Pons (tissue), 1 donor: ENCODE results near the gene PIWIL1.

Experiments
- DNase-seq: peaks from one replicate; pipeline ENCODE4 v3.0.0-alpha.2; 2016; ENCODE audit warnings: low spot score

PIWIL1 gene

DNA sequence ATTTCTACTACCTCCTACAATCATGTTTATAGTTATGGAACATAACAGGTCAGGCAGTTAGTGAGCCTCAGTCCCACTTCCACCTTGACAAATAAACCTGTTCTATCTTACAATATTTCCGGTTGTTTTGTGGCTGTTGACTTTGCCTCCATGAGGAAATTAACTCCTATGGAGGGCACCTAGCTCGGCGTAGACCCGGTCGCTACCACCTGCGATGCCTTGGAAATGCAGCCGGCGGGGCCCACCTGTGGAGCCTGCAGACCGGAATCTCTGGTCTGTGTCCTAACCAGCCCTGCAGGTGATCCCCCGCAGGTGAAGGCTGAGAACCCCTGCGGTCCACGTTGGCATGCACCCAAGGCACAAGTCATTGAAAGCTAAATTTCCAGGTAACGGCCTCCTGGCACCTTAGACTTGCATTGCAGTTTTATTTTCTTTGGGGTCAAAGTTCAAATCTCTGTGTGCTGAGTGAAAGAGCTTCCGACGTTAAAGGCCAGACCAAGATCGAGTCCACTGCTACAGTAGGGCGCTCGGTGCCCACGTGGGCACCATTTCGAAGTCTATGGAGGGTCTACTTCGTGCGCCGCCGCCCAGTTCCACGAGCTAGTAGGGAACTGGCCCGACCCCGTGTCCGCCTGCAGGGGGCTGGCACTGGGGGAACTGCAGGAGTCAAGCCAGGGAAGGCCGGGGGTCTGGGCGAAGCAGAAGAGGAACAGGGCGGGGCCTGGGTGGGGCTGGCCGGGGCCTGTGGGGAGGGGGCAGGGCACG lies 782 bp upstream of the PIWIL1 start:
- DNase-seq = no peak

DNA sequence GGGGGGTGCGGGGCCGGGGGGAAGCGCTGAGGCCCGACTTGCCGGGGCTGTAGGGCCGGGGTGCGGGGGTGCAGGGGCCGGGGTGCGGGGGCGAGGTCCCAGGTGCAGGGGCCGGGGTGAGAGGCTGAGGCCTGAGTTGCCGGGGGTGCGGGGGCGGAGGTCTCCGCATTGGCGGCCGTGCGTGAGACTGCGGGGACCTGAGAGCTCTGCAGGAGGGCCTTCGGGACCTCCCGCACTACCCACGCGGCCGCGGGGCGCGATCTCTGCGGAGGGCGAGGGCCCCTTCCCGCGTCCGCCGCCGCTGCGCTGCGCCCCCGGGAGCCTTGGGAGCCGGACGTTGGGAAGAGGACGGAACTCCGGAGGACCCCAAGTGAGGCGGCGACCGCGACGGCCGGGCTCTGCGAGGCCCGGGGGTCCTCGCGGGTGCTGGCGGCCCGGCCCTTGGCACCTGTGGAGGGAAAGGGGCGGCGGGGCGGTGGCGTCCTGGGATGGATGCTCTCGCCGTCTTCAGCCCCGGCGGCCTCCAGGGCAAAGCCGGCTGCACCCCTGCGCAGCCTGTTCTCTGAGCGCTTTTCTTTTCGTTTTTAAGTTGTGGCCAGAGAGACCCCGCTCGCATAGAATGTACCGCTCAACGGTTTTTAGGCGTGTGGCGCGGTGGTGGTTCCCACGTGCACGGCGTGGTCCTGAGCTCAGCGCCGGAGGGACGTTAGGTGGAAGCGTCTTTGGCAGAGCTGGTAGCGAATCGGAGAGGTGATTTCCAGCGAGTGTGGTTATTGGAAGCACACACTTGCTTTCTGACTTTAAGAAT lies 1.3 kb downstream of the PIWIL1 start:
- no peak for DNase-seq

DNA sequence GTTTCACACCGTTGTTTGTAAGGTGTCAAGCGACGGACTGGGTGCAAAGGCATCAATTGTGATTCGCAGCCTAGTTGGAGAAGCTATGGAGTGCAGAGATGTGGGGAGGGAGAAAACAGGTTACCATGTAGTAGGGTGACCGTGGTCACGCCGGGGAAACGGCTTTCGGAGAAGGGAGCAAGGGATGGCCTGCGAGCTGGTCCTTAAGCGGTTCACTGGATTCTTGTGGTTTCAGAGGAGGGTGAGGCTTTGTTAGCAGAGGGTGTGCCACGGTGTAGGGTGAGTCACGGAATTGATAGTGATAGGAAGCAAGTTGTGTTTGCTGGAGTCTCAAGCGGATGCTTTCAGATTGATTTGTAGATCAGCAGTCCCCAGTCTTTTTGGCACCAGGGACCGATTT lies 2.3 kb downstream of the PIWIL1 start:
- no peak for DNase-seq

DNA sequence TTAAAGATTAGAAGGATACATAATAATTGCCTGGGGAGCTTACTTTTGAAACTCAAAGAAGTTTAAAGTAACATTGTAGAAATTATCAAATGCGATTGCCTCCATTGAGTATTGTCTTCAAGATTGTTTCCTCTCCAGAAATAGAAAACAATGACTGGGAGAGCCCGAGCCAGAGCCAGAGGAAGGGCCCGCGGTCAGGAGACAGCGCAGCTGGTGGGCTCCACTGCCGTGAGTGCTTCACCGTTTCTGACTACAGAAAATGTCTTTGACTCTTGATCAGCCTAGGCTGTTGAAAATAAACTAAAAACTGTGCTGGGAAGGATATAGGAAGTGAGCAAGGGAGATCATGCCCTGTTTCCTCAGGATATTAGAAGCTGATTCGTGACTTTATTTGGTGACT lies 4.8 kb downstream of the PIWIL1 start:
- no peak for DNase-seq

DNA sequence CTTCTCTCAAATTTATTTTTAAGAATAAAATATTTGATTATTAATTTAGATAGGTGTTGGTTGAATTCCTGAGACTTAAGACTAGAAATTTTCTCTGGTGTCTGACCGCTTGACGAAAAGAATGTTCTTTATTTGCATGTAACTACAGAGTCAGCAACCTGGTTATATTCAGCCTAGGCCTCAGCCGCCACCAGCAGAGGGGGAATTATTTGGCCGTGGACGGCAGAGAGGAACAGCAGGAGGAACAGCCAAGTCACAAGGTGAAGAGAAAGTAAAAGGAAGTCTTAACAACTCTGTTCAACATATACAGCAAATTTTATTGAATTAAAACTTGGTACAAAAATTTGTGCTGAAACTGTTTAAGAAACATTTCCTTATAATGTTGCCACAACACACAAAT lies 5.2 kb downstream of the PIWIL1 start:
- no peak for DNase-seq

DNA sequence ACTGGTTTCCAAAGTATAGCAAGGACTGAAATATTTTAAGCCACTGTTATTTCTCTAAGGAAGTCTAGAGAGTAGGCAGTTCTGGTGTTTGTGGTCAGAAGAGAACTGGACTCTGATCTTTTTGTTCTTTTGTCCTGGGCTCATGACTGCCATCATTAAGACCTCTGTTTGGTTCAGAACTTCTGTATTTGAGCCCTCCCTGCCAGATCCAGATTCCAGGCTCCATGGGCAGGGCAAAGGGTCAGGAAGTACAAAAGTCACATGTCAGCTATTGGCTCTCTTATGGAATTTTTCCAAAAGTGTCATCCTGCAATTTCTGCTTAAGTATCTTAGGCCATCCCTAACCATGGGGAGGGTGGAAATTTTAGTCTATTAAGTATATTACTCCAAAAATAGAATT lies 6.8 kb downstream of the PIWIL1 start:
- DNase-seq = no peak

DNA sequence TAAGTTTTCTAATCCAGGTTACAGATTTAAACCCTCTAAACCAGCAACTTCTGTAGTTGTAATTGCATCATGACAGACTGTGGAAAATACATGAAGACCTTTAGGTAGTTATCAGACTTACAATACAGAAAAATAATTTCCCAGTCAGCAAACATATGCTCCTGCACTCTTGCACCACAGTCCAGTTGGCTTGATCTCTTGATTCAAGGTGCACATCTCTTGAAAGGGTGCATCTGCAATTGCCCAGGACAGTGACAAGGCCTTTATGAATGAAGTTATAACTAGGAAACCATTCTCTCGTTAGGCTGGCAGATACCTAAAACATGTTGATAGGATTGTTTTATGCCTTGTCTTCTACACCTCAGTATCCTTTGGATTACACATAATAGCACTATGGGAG lies 7.6 kb downstream of the PIWIL1 start:
- no peak for DNase-seq

DNA sequence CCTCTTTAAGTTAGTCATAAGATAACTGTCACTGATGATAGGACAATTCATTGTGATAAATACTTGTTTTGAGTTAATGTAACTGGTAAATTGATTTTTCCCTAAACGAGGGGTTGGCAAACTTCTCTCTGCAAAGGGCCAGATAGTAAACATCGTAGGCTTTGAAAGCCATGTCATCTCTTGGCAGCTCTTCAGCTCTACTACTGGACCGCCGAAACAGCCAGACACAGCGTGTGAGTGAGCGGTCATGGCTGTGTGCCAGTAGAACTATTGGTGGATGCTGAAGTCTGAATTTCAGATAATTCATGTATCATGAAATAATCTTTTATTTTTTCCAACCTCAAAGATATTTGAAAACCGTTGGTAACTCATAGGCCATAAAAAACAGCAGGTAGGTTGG lies 9.9 kb downstream of the PIWIL1 start:
- no peak for DNase-seq

DNA sequence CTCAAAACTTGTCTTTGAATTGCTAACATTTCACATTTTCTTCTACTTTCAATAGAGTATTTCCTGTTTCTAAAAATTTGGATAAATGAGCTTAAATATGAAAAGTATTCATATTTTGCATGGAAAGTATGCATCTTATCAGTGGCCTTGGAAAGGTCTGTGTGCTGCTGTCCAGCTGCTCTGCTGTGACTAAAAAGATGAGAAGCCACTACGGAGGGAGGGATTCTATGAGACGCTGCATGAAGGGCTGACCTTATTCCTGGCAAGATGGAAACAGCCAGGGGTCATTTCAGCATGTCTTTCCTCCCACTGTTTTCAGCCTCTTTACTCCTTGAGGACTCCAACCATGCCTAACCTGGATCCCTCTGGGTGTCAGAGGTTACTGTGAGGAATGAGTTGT lies 13.0 kb downstream of the PIWIL1 start:
- DNase-seq = no peak

DNA sequence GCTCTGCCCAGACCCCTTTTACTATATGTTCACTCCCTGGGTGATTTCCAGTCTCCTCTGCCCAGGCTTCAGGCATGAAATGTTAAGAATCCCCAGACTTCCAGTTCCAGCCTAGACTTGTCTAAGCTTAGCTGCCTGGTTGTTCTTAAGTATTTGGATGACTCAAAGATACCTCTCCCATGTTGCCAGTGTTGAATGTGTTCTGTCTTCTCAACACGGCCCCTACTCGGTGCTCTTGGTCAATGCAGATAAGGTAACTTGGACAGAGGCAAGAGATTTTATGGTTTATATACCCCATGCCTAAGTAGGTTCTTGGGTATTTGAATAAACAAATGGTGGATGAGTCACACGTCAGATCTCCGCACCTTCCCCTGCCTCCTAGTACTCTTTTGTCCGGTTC lies 13.6 kb downstream of the PIWIL1 start:
- no peak for DNase-seq

DNA sequence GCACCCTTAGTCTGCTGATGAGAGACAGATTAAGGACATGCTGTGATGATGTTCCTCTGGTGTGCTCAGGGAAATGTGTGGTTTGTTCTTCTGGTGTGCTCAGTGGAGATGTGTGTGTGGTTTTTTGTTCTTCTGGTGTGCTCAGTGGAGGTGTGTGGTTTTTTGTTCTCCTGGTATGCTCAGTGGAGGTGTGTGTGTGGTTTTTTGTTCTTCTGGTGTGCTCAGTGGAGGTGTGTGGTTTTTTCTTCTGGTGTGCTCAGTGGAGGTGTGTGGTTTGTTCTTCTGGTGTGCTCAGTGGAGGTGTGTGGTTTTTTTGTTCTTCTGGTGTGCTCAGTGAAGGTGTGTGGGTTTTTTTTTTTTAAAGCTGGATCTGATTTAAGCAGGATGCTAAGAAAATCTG lies 15.4 kb downstream of the PIWIL1 start:
- DNase-seq = no peak

DNA sequence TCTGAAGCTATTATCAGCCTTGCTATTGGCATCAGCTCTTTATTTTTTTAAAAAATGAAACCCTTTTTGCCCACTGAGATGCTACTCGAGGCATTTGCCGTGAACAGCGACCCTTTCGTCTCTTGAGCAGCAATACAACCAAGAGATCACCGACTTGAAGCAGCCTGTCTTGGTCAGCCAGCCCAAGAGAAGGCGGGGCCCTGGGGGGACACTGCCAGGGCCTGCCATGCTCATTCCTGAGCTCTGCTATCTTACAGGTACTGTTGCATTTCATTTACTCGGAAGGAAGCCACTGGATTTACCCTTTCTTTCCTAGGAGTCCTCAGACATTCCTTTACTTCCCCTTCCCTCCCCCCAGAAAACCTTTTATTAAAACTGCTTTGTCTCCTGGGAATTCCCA lies 16.7 kb downstream of the PIWIL1 start:
- no peak for DNase-seq

DNA sequence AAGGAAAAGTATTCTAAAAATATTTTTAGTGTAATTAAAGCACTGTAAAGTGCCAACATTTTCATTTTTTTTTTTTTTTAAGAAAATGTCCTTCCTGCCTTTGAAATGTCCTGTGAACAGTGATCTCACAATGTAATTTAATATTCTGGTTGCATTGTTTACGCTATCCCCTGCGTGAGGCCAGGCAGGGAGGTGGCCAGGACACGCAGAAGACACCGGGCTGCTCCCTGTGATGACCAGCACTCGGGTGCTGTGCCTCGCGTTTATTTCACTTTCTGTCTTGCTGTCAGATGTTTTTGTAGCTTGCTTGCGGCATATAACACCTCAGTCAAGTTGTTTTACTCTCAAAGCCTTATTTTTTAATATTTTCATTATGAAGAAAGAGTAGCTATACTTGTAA lies 18.5 kb downstream of the PIWIL1 start:
- DNase-seq = no peak

DNA sequence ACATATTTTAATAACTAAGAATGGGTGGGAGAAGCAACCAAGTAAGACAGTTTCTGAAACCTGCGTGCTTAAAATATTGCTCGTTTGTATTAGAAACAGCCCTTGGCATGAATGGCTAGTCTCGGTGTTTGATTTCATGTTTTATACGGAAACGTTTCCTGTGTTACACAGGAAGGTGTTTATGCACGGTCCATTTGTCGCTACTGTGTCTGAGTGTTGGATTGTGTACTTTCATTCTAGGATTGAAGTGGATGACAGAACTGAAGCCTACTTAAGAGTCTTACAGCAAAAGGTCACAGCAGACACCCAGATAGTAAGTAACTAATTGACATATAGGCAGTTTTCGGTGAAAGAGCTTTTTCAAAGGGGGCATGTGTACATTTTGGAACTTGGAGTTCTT lies 19.6 kb downstream of the PIWIL1 start:
- DNase-seq = no peak

DNA sequence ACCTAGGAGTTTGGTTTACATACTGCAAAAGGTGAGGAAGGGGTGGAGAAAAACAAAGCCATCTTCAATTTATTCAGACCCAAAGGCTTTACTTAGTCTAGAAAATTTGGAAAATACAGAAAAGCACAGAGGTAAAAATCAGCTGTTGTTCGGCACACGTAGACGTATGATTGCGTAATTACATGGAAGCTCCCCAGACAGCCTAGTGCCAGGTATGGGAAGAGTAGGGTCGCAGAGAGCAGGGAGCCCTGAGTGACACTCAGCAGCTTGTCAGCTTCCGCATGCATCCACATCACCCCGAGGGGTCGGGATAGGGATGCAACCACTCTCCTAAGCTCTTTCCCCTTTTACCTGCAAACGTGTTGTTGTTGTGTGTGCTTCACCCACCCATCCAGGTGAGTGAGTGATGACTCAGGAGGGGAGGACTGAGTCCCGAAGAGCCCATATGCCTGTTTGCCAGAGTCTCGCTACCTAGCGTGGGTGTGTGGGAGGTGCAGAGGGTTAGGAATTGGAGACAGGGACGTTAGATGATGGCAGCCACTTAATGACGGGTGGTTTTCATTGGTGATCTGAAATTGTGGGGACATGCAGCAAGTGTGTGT lies 20.1 kb downstream of the PIWIL1 start:
- DNase-seq = no peak

DNA sequence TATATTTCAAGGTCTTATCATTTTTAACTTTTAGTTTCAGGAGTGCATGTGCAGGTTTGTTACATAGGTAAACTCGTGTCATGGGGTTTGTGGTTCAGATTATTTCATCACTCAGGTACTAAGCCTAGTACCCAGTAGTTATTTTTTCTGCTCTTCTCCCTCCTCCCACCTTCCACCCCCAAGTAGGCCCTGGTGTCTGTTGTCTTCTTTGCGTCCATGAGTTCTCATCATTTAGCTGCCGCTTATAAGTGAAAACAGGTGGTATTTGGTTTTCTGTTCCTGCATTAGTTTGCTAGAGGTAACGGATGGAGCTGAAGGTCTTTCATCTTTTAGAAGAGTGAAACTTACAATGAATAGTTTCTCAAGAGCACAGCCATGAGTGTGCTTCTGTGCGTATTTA lies 24.4 kb downstream of the PIWIL1 start:
- DNase-seq = no peak

DNA sequence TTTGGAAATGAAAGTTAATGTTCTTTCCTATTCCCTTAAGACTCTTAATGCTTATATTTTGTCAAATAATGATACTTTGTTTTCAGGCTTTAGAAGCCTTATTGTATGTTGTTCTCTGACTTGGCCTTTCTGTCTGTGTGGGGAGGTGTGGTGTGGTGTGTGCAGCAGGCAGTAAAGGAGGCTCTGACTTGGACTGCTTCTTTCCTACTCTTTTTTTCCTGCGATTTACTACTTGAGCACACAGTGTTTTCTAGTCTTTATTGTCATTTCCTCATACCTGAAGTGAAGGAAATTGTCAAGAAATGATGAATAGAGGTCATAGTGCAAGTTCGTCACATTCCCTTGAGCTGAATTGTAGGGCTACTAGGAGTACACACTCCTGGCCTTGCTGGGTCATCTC lies 26.9 kb downstream of the PIWIL1 start:
- no peak for DNase-seq

DNA sequence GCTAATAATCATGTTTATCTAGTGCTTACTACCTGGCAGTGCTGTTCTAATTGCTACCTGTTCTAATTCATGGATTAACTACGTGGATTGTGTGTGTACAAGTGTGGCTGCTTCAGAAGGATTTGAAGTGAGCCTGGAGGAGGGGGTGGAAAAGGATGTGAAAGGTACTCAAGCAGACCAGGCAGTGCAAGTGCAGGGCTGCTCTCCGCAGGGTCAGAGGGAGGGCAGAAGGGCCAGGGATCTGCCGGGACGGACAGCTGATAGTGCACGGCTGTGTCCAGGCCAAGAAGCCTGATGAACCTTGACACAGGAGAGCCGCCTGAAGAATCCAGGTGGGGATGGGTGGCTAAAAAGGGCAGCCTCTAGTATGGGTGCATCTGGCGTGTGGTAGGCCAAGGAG lies 28.5 kb downstream of the PIWIL1 start:
- DNase-seq = no peak

DNA sequence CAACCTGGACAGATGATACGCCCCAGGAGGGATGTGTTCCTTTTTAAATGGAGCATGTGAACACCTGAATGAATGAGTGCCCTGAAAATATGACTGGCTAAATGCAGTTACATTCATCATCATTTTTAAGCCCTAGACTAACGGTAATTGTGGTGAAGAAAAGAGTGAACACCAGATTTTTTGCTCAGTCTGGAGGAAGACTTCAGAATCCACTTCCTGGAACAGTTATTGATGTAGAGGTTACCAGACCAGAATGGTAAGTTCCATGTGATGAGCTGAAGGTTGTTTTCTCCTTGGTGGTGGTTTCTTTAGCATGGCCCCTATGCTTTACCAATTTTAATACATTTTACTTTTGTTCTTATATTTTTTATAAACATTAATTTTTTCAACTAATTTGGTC lies 29.3 kb downstream of the PIWIL1 start:
- DNase-seq = no peak

DNA sequence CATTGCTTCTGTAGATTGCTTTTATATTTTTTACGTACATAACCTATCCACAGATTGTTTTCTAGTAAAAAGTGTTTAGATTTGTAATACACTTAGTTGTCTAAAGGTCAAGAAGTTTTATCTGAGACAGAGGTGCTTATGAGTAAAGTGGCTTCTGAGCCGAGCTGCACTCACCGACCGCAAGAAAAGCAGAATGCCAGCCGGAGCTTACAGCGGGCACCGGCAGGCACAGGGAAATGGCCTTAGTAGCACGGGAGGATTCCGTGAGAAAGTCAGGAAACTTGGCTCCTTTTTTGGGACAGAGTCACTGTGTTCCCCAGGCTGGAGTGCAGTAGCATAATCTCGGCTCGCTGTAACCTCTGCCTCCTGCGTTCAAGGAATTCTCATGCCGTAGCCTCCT lies 29.8 kb downstream of the PIWIL1 start:
- DNase-seq = no peak

DNA sequence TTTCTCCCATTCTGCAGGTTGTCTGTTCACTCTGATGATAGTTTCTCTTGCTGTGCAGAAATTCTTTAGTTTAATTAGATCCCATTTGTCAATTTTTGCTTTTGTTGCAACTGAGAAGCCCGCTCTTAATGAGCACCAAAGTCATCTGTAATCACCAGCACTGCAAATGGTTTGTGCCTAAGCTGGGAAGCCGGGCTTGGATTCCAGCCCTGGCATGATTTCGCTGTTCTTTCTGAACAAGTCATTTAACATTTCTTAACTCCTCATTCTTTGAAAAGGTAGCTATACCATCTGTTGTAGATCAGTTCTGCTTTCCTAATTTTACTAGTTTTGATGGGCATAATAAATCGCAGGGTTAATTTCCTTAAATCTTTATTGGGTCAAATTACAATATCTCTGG lies 32.1 kb downstream of the PIWIL1 start:
- no peak for DNase-seq

DNA sequence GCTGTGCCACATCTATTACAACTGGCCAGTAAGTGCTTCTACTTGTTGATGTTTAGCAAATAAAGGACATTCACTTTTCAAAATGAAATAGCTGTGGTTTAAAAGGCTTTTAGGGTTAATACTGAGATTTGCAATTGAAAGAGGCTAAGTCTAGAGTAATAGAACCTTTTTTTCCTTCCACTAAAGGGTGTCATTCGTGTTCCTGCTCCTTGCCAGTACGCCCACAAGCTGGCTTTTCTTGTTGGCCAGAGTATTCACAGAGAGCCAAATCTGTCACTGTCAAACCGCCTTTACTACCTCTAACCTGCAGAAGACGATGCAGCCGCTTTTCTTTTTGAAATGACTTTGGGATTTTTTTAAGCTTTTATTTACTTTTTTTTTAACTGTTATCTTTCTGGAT lies 33.6 kb downstream of the PIWIL1 start:
- no peak for DNase-seq

DNA sequence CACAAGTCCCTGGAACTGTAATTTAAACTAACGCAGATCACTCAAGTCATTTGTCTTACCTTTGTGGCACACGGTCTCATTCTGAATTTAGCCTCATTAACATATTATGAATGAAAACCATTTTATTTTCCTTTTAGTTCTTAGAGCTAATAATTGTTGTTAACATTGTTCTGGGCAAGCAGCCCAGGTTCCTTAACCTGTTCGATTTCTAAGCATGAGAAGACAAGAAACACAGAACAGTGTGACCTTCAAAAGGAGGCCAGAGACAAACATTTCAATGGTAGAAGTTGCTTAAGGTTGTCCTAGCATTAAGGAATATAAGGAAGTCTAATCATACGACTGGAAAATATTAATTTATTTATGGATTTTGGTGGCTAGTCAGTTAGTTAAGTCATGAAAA lies 35.2 kb downstream of the PIWIL1 start:
- no peak for DNase-seq
